IMR-90 (cell line): ENCODE data around the gene KCNIP1.

Source experiments
- BHLHE40 ChIP-seq: fragments of 150-350 bp; IDR thresholded peaks from 2 replicates; pipeline ENCODE4 v1.6.1; 2016; ENCODE audit warnings: mild to moderate bottlenecking, low read depth, low read length
- CEBPB ChIP-seq: IDR thresholded peaks from 2 replicates; pipeline ENCODE4 v1.6.1; 2012; ENCODE audit warnings: low read depth, low read length, improper control_type of control experiment
- CHD1 ChIP-seq: IDR thresholded peaks from 2 replicates; pipeline ENCODE4 v1.6.1; 2012; ENCODE audit warnings: low read depth, low read length, improper control_type of control experiment
- CTCF ChIP-seq: conservative IDR thresholded peaks from 2 replicates; pipeline ENCODE4 v1.5.1; 2012; ENCODE audit warnings: mild to moderate bottlenecking, low read depth, low read length, improper control_type of control experiment
- FOS ChIP-seq: fragments of 150-350 bp; IDR thresholded peaks from 2 replicates; pipeline ENCODE4 v1.6.1; 2016; ENCODE audit warnings: low read depth, low read length
- MAFK ChIP-seq: IDR thresholded peaks from 2 replicates; pipeline ENCODE4 v1.6.1; 2012; ENCODE audit warnings: low read depth, low read length, improper control_type of control experiment
- MAZ ChIP-seq: IDR thresholded peaks from 2 replicates; pipeline ENCODE4 v1.6.1; 2012; ENCODE audit warnings: low read depth, mild to moderate bottlenecking, low read length, improper control_type of control experiment, moderate library complexity, borderline replicate concordance
- MXI1 ChIP-seq: IDR thresholded peaks from 2 replicates; pipeline ENCODE4 v1.6.1; 2012; ENCODE audit warnings: low read depth, mild to moderate bottlenecking, low read length, moderate library complexity, borderline replicate concordance
- NFE2L2 ChIP-seq: fragments of 150-350 bp; IDR thresholded peaks from 2 replicates; pipeline ENCODE4 v1.6.1; 2016; ENCODE audit warnings: low read depth, mild to moderate bottlenecking, low read length
- POLR2A ChIP-seq: IDR thresholded peaks from 2 replicates; pipeline ENCODE4 v1.6.1; 2012; ENCODE audit warnings: mild to moderate bottlenecking, low read depth, low read length
- RAD21 ChIP-seq: IDR thresholded peaks from 2 replicates; pipeline ENCODE4 v1.6.1; 2012; ENCODE audit warnings: low read length, improper control_type of control experiment
- RFX5 ChIP-seq: IDR thresholded peaks from 2 replicates; pipeline ENCODE4 v1.8.0; 2012; ENCODE audit warnings: low read depth, mild to moderate bottlenecking, low read length, moderate library complexity
- TF ChIP-seq, protein P1 (sequence below): fragments of 150-350 bp; IDR thresholded peaks from 2 replicates; pipeline ENCODE4 v1.6.1; 2016; ENCODE audit warnings: low read depth, mild to moderate bottlenecking, low read length, moderate library complexity, borderline replicate concordance

DNA sequence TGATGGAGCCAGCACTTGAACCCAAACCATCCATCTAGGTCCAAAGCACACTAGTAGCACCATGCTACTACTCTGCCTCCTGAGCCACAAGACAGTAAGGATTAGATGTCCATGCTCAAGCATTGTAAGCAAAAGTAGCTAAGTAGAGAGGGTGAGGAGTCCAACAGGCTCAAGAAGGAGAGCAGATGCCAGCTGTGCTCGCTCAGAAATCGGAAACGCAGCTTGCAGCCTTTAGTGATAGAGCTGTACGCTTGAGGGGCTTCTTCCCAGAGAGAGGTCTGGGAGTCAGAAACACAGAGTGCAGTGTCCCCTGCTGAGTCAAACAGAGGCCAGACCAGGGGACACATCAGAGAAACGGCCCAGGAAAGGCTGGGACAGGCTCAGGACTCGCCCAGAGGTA, 247.0 kb downstream of the KCNIP1 start:
- TF ChIP-seq CTCF (no peak), BHLHE40 (no peak), RFX5 (no peak), POLR2A (no peak), MAFK (no peak), RAD21 (no peak), FOS (no peak), NFE2L2 (no peak), MXI1 (no peak), CHD1 (no peak), CEBPB (no peak), MAZ (no peak)
- TF ChIP-seq, protein P1, sequence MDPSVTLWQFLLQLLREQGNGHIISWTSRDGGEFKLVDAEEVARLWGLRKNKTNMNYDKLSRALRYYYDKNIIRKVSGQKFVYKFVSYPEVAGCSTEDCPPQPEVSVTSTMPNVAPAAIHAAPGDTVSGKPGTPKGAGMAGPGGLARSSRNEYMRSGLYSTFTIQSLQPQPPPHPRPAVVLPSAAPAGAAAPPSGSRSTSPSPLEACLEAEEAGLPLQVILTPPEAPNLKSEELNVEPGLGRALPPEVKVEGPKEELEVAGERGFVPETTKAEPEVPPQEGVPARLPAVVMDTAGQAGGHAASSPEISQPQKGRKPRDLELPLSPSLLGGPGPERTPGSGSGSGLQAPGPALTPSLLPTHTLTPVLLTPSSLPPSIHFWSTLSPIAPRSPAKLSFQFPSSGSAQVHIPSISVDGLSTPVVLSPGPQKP, result no peak
